ENCODE data around the gene VKORC1.
A peak's percentile ranks its signal among the peaks of the same experiment; 100 is the strongest.
"Not testable (repeated sequence)": the region's sequence is repeated elsewhere in the genome, so short reads cannot be mapped to it uniquely, and the experiment has no call there.

Gene VKORC1

DNA sequence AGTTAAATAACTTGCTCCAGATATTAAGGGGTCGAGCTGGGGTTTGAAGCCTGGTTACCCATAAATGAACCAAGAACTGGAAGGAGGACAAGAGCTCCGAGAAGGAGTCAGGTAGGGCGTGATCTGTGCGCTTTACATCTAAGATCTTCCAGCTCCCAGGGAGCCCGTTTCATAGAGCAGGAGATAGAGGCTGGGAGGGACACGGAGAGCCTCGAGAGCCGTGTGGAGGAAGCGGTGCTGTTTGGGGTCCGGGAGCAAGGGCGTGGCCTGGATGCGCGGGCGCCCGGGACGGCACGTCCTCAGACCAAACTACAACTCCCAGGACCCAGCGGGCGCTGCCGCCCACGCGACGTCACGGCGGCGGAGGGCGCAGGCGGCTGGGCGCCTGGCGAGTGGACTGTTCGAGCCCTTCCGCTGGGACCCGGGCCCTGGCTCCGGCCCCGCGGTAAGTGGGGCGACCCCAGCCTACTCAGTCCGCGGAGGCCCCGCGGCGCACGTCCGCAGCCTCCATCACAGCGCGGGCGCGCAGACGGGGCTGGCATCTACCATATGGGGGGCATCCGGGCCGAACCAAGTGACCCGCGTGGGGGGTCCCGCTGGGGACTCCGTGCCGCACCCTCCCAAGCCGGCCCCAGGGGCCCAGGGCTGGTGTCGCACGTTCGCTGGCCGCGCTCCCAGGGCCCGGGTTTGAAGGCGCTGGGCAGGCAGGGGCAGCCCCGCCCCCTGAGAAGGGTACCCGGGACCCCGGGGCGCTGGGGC, 13.6 kb upstream of the VKORC1 start, which contains the start of gene BCKDK:
TSS of gene BCKDK (plus strand) at position 352 of the 759 bp plus-strand sequence. CDS start 838 bp downstream, outside the sequence.
- FAIRE-seq (peak; percentile 89), DNase-seq (ENCODE audit: extremely low spot score, insufficient read length, low read depth) (peak; percentile 71)

DNA sequence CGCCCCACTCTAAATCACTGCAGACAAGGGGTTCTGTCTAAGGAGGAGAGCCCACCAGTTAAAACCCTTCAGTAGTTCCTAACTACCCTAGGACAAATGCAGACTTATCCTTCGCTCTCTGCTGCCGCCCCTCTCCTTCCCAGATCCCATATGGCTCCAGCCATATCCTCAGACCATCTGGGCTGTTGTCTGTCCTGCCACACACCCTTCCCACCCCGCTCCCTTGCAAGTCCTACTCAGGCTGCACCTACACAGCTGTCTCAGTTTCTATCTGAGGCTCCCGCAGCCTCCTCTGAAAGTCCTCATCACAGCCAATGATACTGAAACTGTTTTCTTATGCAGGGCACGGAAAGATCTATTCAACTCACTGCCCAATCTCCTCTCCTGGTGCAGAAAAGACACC, 12.9 kb upstream of the VKORC1 start:
- peak; percentile 76 for FAIRE-seq
- DNase-seq (ENCODE audit: extremely low spot score, insufficient read length, low read depth): no peak

DNA sequence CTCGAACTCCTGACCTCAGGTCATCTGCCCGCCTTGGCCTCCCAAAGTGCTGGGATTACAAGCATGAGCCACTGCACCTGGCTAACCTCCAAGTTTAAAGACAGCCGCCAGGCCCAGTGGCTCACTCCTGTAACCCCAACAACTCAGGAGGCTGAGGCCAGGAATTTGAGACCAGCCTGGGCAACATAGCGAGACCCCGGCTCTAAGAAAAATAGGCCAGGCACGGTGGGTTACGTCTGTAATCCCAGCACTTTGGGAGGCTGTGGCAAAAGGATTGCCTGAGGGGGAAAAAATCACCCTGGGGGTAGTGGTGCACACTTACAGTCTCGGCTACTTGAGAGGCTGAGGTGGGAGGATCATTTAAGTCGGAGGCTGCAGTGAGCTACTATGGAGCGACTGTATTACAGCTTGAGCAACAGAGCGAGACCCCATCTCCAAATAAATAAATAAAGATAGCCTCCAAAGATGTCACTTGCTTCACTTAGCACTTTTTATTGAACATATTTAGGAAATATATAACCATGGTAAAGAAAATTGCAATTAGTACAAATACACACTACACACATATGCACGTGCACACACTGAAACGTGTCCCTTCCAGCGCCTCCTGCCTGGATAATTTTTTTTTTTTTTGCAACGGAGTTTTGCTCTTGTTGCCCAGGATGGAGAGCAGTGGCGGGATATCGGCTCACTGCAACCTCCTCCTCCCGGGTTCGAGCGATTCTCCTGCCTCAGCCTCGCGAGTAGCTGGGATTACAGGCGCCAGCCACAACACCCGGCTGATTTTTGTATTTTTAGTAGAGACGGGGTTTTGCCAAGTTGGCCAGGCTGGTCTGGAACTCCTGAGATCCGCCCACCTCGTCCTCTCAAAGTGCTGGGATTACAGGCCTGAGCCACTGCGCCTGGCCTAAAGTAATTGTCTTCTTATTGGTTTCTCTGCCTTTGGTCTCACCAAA, 12.2 kb upstream of the VKORC1 start:
- FAIRE-seq (no peak), DNase-seq (ENCODE audit: extremely low spot score, insufficient read length, low read depth) (no peak)

DNA sequence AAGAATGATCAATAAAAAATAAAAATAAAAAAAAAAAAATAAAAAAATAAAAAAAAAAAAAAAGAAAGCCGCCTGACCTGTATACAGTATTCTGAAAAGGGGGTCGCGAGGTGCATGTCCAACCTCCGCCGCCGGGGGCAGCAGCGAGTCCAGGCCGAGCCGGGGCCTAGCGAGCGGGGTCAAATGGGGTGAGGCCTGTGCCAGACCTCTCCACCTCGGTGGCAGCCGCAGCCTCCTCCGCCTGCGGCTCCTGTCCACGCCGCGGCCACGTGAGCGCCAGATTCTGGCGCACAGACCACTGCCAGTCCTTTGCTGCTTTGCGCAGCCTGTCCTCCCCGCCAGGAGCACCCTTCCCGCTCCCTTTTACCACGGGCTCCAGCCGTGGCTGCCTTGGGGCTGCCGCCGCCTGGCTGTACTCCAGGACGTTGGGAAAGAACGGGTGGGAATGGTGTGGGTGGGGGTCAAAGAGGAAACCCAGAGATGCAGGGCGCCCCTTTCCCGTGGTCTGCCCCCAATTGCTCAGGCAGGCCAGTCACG, 11.1 kb upstream of the VKORC1 start:
- FAIRE-seq (peak; percentile 70), DNase-seq (ENCODE audit: extremely low spot score, insufficient read length, low read depth) (peak; percentile 64)

DNA sequence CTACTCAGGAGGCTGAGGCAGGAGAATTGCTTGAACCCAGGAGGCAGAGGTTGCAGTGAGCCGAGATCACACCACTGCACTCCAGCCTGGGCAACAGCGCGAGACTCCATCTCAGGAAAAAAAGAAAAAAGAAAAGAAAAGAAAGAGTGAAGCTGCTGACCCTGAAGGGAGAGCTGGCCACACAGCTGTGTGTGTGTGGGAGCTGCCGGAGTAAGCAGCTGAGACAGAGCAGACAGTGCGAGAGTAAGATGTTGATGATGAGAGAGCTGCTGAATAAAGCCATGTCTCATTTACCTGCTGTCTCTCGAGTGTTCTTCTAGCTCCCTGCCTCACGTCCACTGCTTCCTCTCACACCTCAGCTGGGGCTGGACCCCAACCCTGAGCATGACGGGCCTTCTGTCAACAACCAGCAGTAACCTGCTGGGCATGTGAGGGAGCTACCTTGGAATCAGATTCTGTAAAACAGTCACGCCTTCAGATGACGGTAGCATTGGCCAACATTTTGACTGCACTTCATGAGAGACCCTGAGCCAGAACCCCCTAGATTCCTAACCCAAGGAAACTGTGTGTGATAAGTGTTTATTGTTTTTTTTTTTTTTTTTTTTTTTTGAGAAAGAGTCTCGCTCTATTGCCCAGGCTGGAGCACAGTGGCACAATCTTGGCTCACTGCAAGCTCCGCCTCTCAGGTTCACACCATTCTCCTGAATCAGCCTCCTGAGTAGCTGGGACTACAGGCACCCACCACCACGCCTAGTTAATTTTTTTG, 6.5 kb upstream of the VKORC1 start:
- not testable (repeated sequence) for DNase-seq (ENCODE audit: extremely low spot score, insufficient read length, low read depth); FAIRE-seq

DNA sequence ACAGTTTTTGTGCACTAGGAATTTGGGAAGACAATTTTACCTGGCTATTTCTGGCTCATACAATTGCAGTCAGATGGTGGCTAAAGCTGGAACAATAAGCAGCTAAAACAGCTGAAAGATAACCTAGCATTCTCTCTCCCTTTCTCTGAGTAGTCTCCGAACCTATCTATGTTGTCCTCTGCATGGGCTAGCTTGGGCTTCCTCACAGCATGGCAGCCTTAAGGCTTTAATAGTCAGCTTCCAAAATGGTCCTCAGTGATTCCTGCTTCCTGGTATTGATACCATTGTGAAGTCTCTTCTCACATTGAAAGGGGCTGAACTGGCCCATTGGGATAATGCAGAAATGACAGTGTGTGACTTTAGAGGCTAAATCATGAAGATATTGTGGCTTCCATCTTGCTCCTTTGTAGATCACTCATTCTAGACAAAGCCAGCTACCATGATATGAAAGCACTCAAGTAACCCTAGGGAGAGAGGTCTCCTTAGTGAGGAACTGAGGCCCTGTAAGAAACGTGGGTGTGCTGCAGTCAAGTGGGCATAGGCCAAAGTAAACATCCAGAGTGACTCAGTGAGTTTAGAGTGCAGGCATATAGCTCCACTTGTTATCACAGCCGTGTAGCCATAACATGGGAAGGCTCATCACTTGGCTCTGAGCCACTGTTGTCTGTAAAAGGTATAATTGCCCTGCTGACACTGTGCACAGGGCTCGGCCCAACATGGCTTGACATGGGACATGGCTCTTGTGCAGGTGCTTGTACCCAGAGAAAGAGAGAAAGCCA, 5.5 kb upstream of the VKORC1 start:
- DNase-seq (ENCODE audit: extremely low spot score, insufficient read length, low read depth) (no peak), FAIRE-seq (no peak)

DNA sequence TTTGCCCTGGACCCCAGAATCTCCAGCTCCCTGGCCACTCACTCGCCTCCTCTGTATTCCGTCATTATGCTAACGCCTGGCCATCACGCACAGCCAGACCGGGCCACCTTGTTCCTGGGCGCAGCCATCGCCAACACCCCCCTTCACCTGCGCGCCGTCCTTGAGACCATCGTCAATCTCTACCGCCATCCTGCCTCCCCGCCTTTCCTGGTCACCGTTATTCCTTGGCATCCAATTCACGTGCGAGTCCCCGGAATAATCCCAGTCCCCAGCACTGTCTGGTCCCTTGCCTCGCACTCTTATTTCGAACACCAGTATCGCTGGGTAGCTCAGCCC, 541 bp downstream of the VKORC1 start:
- no peak for DNase-seq (ENCODE audit: extremely low spot score, insufficient read length, low read depth)
- no peak for FAIRE-seq

DNA sequence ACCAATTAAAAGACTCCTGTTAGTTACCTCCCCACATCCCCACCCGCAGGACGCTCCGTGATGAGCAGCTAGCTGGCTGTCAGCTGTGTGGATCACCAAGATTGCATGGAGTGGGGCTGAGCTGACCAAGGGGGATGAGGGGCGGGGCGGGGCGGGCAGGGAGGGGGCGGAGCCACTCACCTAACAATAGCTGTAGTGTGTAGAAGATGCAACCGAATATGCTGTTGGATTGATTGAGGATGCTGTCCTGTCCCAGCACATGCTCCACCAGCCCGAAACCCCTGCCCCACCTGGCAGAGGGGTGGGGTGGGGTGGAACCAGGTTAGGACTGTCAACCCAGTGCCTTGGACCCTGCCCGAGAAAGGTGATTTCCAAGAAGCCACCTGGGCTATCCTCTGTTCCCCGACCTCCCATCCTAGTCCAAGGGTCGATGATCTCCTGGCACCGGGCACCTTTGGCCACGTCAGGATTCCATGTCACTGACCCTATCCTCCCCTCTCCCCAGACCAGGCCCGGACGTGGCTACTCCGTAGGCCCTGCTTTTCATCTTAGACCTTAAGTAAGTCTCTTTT, 1.4 kb downstream of the VKORC1 start:
- FAIRE-seq: no peak
- DNase-seq (ENCODE audit: extremely low spot score, insufficient read length, low read depth): no peak

DNA sequence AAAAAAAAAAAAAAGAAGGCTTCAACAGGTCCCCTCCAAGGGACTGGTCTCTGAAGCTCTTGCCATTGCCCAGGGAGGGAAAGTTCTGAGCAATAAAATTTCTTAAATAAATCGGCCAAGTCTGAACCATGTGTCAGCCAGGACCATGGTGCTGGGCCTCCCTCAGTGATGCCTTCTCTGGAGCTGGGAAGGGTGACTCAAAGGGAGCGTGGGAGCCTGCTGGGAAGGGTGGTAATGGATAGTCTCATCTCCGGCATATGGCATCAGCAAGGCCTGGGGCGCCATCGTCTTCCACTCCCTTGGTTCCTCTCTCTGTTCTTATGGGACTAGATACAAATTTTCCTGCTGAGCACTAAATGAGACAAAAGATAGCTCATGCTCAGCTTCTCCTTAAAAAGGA, 2.3 kb downstream of the VKORC1 start:
- FAIRE-seq (no peak), DNase-seq (ENCODE audit: extremely low spot score, insufficient read length, low read depth) (no peak)

DNA sequence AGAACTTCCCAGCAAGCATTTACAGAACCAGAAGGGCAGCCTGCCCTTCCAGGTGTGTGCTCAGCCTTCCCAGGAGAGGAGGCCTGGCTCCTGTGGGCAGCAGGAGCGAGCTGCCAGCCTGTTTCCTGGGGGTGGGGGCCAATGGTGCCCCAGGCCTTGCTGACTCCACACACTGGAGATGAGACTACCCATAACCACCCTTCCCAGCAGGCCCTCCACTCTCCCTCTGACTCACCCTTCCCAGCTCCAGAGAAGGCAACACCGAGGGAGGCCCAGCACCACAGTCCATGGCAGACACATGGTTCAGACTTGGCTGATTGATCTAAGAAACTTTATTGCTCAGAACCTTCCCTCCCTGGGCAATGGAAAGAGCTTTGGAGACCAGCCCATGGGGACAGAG, 4.1 kb downstream of the VKORC1 start:
- FAIRE-seq (no peak), DNase-seq (ENCODE audit: extremely low spot score, insufficient read length, low read depth) (no peak)

DNA sequence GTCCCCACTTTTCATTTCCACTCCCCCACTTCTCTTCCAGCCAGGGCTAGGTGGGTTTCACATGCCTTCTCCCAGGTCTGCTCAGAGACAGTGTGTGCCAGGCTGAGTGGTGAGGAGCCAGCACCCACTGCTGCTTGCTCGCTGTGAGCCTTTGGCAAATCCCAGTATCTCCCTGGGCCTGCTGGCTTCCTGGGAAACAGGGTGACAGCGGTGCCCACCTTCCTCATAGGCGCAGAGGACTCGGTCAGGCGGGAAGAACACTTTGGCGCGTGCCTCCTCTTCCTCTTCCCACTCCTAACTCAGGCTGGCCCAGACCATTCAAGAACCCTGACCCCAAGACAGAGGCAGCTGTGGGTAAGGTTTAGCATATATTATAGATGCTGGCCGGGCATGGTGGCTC, 5.4 kb downstream of the VKORC1 start:
- DNase-seq (ENCODE audit: extremely low spot score, insufficient read length, low read depth) (no peak), FAIRE-seq (no peak)

DNA sequence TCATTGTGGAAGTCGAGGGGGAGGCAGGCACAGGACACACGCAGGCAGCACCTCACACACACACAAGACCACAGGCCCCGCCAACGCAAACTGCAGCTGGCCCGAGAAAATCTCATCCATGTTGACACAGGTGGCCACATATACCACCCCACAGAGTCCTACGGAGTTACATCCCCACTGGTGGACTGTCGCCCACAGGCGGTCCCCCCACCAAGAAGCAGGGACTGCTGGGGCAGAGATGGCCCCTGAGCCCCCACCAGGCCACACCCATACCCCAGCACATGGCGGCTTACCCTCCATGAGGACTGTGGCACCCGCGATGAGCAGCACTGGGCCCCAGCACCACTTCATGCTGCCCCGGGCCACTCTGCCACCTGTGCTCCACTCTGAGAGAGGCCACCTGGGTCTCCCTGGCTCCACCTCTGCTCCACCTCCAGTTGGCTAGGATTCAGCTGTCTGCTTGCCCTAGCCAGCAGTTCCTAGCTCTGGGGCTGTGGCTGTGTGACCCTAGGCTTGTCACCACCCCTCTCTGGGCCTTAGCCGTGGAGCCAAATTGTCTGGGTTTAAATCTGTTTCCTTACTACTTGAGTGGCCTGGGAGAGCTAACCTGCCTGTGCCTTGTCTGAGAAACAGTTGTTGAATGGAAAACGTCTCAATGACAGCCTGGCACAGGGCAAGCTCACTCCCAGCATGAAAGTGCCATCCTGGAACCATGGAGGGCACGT, 6.0 kb downstream of the VKORC1 start, which contains the start of gene PRSS53:
TSS of gene PRSS53 (minus strand) at position 485 of the 725 bp plus-strand sequence. CDS start at position 351, 134 bp downstream.
- DNase-seq (ENCODE audit: extremely low spot score, insufficient read length, low read depth): no peak
- FAIRE-seq: no peak

DNA sequence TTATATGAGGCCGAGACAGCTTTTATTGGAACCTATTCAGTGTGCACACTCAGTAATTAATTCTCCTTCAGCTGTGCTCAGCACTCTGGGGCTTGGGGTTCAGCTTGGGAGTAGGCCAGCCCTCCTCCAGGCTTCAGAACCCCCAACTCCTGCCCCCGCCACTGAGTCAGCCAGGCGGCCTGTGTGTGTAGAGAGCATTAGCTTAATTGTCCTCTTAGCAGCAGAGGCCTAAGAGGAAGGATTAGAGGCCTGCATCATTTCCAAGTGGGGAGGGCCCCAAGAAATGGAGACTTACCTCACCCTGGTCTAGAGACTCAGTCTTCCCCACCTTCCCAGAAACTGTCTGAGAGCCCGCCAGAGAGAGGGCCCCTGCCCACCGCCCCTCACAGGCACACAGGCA, 6.6 kb downstream of the VKORC1 start:
- FAIRE-seq: no peak
- DNase-seq (ENCODE audit: extremely low spot score, insufficient read length, low read depth): no peak

DNA sequence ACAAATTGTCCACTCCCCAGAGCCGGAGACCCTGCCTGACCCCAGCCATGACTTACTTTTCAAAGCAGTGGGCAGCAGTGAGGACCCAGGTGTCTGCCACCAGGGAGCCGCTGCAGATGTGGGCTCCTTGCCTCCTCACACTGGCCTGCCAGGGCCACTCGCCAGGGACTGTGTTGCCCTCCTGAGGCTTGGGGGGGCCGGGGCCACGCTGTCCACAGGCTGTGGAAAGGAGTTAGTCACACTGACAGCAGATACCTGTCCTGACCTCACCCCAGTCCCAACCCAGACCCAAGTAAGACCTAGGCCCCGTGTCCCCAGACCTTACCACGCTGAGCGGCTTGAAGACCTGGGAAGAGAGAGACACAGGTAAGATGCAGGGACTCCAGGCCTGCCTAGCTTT, 7.1 kb downstream of the VKORC1 start:
- no peak for FAIRE-seq
- DNase-seq (ENCODE audit: extremely low spot score, insufficient read length, low read depth): no peak

DNA sequence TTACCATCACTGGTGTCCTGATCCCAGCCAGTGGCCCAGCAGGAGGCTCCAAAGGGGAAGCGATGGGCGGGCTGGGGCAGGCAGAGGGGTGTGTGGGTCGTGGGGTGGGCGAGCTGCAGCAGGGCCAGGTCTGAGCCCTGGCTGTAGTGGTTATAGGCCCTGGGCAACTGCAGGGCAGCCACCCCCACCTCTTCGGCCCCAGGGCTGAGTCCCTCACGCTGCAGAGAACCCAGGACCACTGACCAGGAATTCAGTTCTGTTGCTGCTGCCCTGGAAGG, 8.0 kb downstream of the VKORC1 start:
- DNase-seq (ENCODE audit: extremely low spot score, insufficient read length, low read depth) (no peak), FAIRE-seq (no peak)

DNA sequence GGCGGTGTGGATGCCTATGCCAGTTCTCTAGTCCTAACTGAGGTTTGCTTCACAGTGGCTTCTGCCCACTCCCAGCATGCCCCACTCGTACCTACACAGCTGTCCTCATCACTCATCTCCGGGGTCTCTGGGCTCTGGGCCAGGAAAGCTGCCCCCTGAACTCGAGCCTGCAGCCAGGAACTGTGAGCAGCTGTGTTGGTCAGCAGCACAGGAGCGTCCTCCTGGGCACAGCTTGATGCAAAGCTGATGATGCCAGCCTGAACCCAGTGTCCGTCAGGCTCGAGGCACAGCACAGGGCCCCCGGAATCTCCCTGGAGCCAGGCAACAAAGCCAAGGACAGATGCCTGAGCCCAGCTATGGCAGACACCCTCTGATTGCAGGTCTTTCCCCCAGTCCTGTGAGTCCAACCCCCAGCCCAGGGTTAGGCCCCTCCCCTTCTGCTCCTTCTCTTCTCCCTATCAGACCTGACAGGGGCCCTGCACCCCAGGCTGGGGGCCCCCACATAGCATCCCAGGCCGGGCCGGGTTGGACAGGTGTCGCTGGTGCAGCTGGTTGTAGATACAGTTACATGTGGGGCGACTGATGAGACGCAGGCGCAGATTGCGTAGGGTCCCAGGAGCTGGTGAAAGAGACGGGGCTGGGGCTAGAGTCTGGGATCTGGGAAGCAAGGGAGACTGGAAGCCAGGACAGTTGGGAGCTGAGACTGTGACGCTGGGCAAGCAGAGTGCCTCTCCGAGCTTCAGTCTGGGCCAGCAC, 8.5 kb downstream of the VKORC1 start:
- DNase-seq (ENCODE audit: extremely low spot score, insufficient read length, low read depth): no peak
- no peak for FAIRE-seq

DNA sequence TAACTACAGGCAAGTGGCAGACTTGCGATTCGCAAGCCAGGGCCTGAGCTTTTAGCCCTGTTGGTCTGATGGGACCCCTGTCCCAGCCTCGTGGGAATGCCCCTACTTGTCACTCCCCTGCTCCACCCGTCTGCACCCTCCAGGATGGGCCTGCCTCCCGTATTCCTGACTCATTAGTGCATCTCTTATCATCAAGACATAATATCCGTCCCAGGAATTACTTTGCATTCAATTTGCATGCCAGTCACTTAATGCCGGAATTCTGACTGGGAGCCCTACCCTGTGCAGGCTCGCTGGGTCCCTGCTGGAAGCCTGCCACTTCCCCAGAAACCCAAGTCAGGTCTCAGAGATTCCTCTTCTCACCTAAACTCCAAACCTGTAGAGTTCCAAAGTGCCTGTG, 9.2 kb downstream of the VKORC1 start:
- no peak for DNase-seq (ENCODE audit: extremely low spot score, insufficient read length, low read depth)
- no peak for FAIRE-seq

Measured in GM18507 (cell line).